ENCODE results near the gene PGAP2. TPM values are rescaled to one million over a fixed set of nuclear protein-coding genes. Genes with fewer than 3 reads are reported as not detected.
"Not testable (repeated sequence)": the region's sequence is repeated elsewhere in the genome, so short reads cannot be mapped to it uniquely, and the experiment has no call there.

Gene PGAP2
- total RNA-seq, 1 experiment from 2014 or later, result 35.2 TPM

DNA sequence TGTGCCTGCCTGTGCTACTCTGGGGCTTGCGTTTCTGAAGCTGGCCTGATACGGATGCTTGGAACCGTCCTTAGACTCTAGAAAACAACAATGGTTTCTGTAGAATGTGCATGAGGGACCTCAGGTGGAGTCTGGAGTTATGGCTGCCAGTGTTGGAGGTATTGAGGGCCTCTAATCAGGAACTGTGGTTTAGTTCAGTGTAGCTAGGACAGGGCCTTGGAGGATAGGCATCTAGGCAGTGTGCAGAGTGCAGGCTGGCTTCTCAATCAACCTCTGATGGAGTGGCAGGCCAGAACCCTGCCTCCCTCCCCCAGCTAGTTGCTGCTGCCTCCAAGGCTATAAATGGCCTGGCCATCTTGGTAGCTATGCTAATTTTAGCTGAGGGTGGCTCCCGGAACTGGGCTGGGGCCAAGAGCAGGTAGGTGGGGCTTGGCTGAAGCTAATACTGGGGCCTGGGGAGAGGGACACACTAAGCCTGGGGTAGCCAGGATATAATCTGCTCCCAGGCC lies 51.1 kb downstream of the PGAP2 start:
- BruUV-seq (replicated peaks), result no TSS peak
- Mint-ChIP-seq H3K9me3 (ENCODE audit: low read depth, unreplicated experiment) (no peaks in the 10 kb centered on the region), H3K27ac (ENCODE audit: unreplicated experiment) (no peak overlapping the region), H3K36me3 (ENCODE audit: insufficient read depth, unreplicated experiment) (peaks cover 29% of the 10 kb centered on the region), H3K4me1 (ENCODE audit: low read depth, unreplicated experiment) (peaks cover 45% of the 10 kb centered on the region), H3K4me3 (ENCODE audit: low read depth, unreplicated experiment) (peak overlapping the region; percentile 17), H3K27me3 (ENCODE audit: unreplicated experiment) (no peaks in the 10 kb centered on the region)
- DNase-seq, result peak; percentile 62
- no peak for TF ChIP-seq CTCF (IDR thresholded peaks at IDR 0.05; ENCODE audit: unreplicated experiment)
- CTCF ChIA-PET, result interaction anchor here (0.6 kb wide), 2 partner anchors 57 to 245 kb away, joined by 3 read pairs; no protein-coding TSS in a partner anchor
- intact Hi-C loops (cut with micrococcal nuclease; ENCODE audit: unreplicated experiment), result loop anchor here (5.0 kb wide), 2 partner anchors 98 to 113 kb away; no protein-coding TSS in a partner anchor

DNA sequence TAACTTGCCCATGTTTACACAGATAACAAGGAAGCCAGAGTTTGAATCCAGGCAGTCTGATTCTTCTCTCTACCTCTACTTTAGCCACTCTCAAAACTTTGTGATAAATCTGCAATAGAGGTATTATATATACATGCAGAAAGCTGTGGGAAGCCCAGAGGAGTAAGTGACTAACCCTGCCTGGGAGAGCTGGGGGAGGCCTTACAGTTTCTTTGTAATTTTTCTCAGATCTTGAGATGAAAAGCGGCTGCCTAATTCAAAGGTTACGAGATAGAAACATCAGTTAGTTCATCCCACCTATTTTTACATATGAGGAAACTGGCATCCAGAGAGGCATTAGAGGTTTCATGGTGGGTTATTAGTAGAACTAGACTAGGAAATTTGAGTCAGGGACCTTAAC lies 52.0 kb downstream of the PGAP2 start:
- no TSS peak for BruUV-seq (replicated peaks)
- intact Hi-C loops (cut with micrococcal nuclease; ENCODE audit: unreplicated experiment), result no loop called here
- CTCF ChIA-PET, result interaction anchor here (0.7 to 1.0 kb wide), 2 partner anchors 19 to 195 kb away, joined by 4 to 5 read pairs; no protein-coding TSS in a partner anchor
- no peak for DNase-seq
- peaks cover 19% of the 10 kb centered on the region for H3K36me3 Mint-ChIP-seq (ENCODE audit: insufficient read depth, unreplicated experiment)
- H3K9me3 Mint-ChIP-seq (ENCODE audit: low read depth, unreplicated experiment), result no peaks in the 10 kb centered on the region
- peaks cover 50% of the 10 kb centered on the region for H3K4me1 Mint-ChIP-seq (ENCODE audit: low read depth, unreplicated experiment)
- peak overlapping the region; percentile 12 for H3K4me3 Mint-ChIP-seq (ENCODE audit: low read depth, unreplicated experiment)
- no peak overlapping the region for H3K27ac Mint-ChIP-seq (ENCODE audit: unreplicated experiment)
- H3K27me3 Mint-ChIP-seq (ENCODE audit: unreplicated experiment), result no peaks in the 10 kb centered on the region
- TF ChIP-seq CTCF (IDR thresholded peaks at IDR 0.05; ENCODE audit: unreplicated experiment), result no peak

GRCh38 chr11:3860898-3861393 lies 52.6 kb downstream of the PGAP2 start:
- peaks cover 14% of the 10 kb centered on the region for H3K36me3 Mint-ChIP-seq (ENCODE audit: insufficient read depth, unreplicated experiment)
- H3K27ac Mint-ChIP-seq (ENCODE audit: unreplicated experiment), result peak overlapping the region; percentile 6
- BruUV-seq (replicated peaks); intact Hi-C loops (cut with micrococcal nuclease; ENCODE audit: unreplicated experiment); H3K9me3 Mint-ChIP-seq (ENCODE audit: low read depth, unreplicated experiment); H3K27me3 Mint-ChIP-seq (ENCODE audit: unreplicated experiment): not testable (repeated sequence)
- CTCF ChIA-PET, result interaction anchor here (0.7 to 1.0 kb wide), 2 partner anchors 19 to 195 kb away, joined by 4 to 5 read pairs; no protein-coding TSS in a partner anchor
- peak; percentile 45 for DNase-seq
- H3K4me3 Mint-ChIP-seq (ENCODE audit: low read depth, unreplicated experiment), result peak overlapping the region; percentile 12
- H3K4me1 Mint-ChIP-seq (ENCODE audit: low read depth, unreplicated experiment), result peaks cover 56% of the 10 kb centered on the region

GRCh38 chr11:3861683-3862082 lies 53.3 kb downstream of the PGAP2 start:
- DNase-seq, result no peak
- CTCF ChIA-PET, result no interaction called here
- Mint-ChIP-seq H3K4me3 (ENCODE audit: low read depth, unreplicated experiment) (no peak overlapping the region), H3K27me3 (ENCODE audit: unreplicated experiment) (no peaks in the 10 kb centered on the region), H3K4me1 (ENCODE audit: low read depth, unreplicated experiment) (peaks cover 63% of the 10 kb centered on the region), H3K27ac (ENCODE audit: unreplicated experiment) (no peak overlapping the region), H3K36me3 (ENCODE audit: insufficient read depth, unreplicated experiment) (peaks cover 7% of the 10 kb centered on the region), H3K9me3 (ENCODE audit: low read depth, unreplicated experiment) (no peaks in the 10 kb centered on the region)
- intact Hi-C loops (cut with micrococcal nuclease; ENCODE audit: unreplicated experiment), result no loop called here
- BruUV-seq (replicated peaks), result no TSS peak
- TF ChIP-seq CTCF (IDR thresholded peaks at IDR 0.05; ENCODE audit: unreplicated experiment), result no peak

Data from Calu3 (cell line).